ENCODE data around the gene COX19.

COX19 gene, protein sequence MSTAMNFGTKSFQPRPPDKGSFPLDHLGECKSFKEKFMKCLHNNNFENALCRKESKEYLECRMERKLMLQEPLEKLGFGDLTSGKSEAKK

DNA sequence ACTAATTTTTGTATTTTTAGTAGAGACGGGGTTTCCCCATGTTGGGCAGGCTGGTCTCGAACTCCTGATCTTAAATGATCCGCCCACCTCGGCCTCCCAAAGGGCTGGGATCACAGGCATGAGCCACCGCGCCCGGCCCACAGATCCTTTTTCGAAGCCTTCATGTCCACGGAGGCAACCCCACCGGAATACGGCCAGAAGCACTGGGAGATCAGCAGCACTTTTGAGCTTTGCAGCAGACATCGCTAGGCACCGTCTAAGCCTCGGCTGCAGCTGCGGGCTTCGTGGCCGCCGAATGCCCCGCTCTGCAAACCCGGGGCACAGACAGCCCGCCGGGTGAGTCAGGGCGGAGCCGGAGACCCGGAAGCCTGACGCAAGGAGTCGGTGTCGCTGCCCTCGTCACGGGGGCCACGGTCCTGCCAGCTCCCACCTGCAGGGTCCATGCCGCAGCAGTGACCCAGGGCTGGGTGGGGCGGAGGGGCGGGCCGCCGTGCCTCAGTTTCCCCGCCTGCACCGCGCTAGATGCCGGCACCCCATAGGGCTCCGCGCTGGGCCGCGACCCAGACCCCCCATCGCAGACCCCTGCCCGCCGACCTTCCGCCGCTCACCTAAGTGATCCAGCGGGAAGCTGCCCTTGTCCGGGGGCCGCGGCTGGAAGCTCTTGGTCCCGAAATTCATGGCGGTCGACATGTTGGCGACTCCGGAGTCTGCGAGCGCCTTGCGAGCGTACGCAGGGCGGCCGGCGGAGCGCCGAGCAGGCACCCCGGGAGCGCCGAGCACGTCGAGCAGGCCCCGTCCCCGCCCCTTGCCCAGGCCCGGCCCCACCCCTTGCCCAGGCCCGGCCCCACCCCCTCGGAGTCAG, at the start of gene COX19:
Gene COX19 (minus strand): TSS at position 730 of the 862 bp plus-strand sequence. CDS start 40 bp downstream, at position 690.
- Mint-ChIP-seq H3K27me3 (no peaks in the 10 kb centered on the region), H3K27ac (peak within 1 kb of the TSS; percentile 96 to 99), H3K9me3 (no peaks in the 10 kb centered on the region), H3K4me1 (peaks cover 29% of the 10 kb centered on the region), H3K4me3 (peak within 1 kb of the TSS; percentile 92 to 97)
- peak; percentile 95 for ATAC-seq
- DNase-seq, result peak; percentile 90 to 92

DNA sequence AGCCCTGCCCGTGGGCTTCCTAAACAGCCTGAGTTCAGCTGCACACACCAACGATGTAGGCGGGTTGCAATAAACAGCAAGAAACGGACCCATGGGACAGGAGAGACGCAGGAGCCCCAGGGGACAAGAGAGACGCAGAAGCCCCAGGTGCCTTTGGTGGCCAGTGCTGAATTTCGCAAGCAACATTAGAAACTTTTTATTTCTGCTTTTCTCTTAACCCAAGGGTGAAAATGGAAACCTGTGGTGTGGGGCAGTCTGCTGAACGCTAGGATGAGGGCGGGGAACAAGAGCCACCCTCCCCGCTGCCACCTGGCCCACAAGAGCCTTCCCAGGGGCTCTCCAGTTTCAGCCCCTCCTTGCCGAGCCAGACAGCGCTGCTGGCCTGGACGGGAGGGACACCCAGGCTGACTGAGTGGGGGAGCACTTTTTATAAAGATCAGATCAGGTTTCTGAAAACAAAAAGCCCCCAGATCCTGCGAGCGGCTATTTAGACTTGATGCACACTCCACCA, 49.0 kb upstream of the COX19 start:
- Mint-ChIP-seq H3K9me3 (peaks cover 0 to 10% of the 10 kb centered on the region in 2 donors), H3K4me3 (no peak overlapping the region), H3K4me1 (peaks cover 34% of the 10 kb centered on the region), H3K27me3 (no peaks in the 10 kb centered on the region), H3K27ac (peak overlapping the region; percentile 34 to 42)
- DNase-seq (no peak), ATAC-seq (no peak)

DNA sequence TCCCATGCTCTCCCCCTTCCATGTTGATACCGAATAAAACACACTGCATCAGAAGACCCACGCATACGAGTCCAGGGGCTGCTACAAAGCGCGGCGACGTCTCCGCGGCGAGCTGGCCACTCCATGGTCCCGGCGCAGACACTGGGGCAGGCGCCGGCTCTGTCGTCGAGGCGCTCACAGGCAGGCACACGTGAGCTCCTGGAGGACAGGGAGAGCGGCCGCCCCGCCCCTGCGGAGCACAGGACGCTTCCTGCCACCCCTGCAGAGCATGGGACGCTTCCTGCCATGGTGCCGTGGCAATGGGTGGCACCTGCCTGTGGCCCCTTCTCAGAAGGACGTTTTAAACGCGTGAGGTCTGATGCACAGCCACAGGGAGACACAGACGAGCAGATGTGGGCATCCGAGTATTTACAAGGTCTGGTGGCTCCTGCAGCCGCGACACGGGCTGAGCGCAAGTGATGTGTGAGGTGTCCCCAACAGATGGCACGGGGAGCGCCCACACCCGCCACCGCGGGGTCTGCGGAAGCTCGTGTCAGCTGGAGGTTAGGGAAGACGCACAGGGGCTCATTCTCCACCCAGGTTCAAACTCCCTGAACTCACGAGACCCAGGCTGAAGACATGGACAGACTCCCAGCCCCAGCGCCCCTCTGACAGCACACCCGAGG, 47.6 kb upstream of the COX19 start:
- DNase-seq, result no peak
- no peak overlapping the region for H3K4me3 Mint-ChIP-seq

DNA sequence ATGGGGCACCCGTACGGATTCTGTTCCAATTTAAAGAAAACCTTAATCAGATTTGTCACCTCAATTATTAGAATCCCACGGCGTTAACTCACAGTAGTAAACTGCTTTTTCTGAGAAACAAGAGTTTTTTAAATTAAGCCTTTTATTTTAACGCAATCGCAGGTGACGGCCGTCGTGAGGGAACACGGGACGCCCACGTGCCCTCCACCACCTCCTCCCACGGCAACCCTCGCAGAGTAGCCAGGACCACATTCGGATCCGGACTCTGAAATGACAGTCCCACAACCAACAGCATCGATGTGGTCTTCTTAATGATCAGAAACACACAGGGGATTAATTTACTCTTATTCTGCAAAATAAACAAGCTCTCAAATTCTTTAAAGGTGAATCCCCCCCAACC, 47.0 kb upstream of the COX19 start:
- Mint-ChIP-seq H3K9me3 (peaks cover 0 to 10% of the 10 kb centered on the region in 2 donors), H3K27me3 (no peaks in the 10 kb centered on the region), H3K4me3 (no peak overlapping the region), H3K27ac (peak overlapping the region in 1 of 2 donors; percentile 50), H3K4me1 (peaks cover 30% of the 10 kb centered on the region)
- no peak for DNase-seq
- no peak for ATAC-seq

More for the DNA sequence above, 47.6 kb upstream of the COX19 start:
- Mint-ChIP-seq H3K9me3 (peaks cover 0 to 10% of the 10 kb centered on the region in 2 donors), H3K4me1 (peaks cover 33% of the 10 kb centered on the region), H3K27me3 (no peaks in the 10 kb centered on the region), H3K27ac (peak overlapping the region in 1 of 2 donors; percentile 50)
- no peak for ATAC-seq

DNA sequence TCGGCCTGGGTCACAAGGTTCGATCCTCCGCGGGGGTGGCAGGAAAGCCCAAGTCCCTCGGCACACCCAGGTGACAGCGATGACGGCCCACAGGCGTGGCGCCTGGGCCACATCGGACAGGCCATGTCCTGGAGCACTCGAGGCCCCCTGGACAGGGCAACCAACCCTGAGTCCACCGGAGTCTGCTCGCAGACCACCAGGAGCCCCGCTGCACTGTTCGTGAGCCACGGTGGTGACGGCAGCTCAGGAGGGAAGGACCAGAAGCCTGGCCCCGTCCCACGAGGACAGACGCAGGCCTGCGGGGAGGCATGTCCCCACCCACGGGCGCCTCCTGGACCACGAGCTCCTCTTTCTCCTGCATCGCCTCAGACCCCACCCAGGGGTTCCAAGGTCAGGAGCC, 46.6 kb upstream of the COX19 start:
- Mint-ChIP-seq H3K4me3 (no peak overlapping the region), H3K4me1 (peaks cover 26% of the 10 kb centered on the region), H3K27me3 (no peaks in the 10 kb centered on the region), H3K9me3 (peaks cover 0 to 10% of the 10 kb centered on the region in 2 donors), H3K27ac (no peak overlapping the region)
- no peak for DNase-seq
- no peak for ATAC-seq

DNA sequence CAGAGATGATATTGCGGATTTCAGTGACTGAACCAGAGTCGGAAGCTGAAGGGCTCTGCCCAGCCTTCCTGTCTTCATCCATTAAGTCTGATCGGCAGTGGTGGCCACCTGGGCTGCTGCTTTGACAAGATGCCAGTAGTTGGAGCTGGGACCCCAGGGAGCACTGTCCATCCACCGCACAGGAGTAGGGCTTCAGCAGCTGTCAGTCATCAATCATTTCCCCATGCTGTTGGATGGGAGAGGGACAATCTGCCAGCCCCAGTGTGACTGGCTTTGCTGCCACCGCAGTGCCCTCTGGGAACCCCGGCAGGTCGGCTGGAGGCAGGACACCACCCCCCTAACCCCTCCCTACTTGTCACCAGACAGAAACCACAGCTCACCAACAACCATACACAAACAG, 46.0 kb upstream of the COX19 start:
- Mint-ChIP-seq H3K27me3 (no peaks in the 10 kb centered on the region), H3K9me3 (peaks cover 0 to 10% of the 10 kb centered on the region in 2 donors), H3K27ac (no peak overlapping the region), H3K4me1 (peaks cover 20% of the 10 kb centered on the region), H3K4me3 (no peak overlapping the region)
- ATAC-seq, result no peak
- DNase-seq, result no peak

DNA sequence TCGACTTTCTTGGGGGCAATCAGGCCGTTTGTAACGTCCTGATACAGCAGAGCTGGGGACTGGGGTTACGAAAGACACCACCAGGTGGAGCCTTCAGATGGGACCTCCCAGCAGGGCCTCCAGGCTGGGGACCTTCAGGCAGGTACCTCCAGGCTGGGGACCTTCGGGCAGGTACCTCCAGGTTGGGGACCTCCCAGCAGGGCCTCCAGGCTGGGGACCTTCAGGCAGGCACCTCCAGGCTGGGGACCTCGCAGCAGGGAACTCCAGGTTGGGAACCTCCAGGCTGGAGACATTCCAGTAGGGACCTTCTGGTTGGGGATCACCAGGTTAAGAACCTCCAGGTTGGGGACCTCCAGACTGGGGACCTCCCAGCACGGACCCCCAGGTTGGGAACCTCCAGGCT, 45.5 kb upstream of the COX19 start:
- DNase-seq (no peak), ATAC-seq (peak; percentile 29)
- Mint-ChIP-seq H3K4me1 (peaks cover 15% of the 10 kb centered on the region), H3K9me3 (peaks cover 0 to 10% of the 10 kb centered on the region in 2 donors), H3K27ac (no peak overlapping the region), H3K4me3 (no peak overlapping the region), H3K27me3 (no peaks in the 10 kb centered on the region)

DNA sequence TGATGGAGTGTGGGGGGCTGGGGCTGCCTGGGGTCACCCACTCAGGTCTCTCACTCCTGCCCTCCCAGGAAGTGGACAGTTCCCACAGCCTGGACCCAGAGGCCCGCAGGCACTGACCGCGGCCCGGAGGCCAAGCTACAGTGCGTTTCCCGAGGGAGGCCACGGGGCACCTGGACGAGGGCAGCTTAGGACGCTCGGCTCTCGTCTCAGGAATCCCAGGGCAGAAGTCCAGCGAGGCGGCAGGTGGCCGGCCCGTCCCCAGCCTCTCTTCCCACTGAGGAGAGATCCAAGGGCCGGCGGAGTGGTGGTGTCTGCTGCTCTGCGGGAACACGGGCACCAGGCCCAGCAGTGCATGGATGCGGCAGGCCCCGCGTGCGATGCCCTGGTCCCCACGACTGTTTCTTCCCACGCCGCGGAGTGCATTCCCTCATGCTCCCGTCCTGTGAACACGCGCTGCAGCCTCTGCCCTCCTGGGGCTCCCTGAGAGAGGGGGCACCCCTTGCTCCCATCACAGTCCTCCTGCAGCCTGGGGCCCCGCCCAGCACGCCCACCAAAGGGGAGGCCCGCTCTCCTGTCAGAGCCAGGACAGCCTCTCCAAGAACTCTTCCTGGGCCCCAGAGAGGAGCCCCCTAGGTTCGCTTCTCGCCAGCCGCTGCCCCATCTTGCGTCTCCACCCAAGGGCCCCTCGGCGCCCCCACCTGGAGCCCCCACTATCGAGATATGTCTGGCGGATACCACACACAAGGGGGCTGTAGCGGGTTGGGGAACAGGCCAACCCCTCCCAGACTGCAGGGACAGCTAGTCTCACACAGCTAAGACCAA, 44.7 kb upstream of the COX19 start:
- Mint-ChIP-seq H3K4me3 (no peak overlapping the region), H3K27me3 (no peaks in the 10 kb centered on the region), H3K4me1 (peaks cover 15% of the 10 kb centered on the region), H3K9me3 (peaks cover 0 to 10% of the 10 kb centered on the region in 2 donors), H3K27ac (no peak overlapping the region)
- ATAC-seq (no peak), DNase-seq (no peak)

DNA sequence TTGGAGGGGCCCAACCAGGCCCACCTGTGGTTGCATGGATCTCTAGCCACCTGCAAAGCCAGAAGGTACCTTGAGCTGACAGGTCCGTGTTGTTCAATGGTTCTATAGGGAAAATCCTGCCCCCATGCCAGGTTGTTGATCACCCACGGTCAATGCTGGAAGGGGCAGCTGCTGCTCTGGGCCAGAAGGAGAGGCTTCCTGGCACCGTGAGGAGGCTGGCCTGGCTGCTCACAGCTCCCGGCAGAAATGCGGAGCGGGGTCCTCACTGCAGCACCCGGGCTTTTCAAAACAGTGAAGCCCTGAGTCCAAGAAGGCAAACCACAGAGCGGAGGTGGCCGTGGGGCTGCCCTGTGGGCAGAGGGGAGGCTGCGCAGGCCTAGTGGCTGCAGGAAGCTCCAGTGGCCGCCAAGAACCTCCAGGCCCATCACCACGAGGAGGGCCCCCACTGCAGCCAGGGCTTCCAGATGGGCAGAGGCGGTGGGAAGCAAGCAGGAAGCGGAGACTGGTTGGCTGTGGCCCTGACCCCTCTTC, 44.0 kb upstream of the COX19 start:
- peaks cover 0 to 10% of the 10 kb centered on the region in 2 donors for H3K9me3 Mint-ChIP-seq
- H3K4me3 Mint-ChIP-seq, result no peak overlapping the region
- H3K27ac Mint-ChIP-seq, result no peak overlapping the region
- DNase-seq, result no peak
- H3K4me1 Mint-ChIP-seq, result peaks cover 14% of the 10 kb centered on the region
- no peak for ATAC-seq
- H3K27me3 Mint-ChIP-seq, result no peaks in the 10 kb centered on the region

DNA sequence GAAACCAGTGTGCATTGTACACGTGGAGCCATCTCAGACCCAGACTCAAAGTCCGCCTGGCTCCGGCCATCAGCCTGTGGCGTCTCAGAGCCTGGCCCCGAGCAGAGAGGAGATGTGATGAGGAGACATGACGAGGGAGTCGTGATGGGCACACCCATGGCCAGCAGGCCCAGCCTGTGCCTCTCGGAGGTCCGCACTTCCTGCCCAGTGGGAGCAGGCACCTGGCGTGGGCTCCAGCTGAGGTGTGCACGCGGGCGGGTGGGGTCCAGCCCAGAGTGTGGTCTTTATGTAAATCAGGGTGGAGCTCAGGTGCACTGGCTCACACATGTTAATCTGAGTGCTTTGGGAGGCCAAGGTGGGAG, 43.0 kb upstream of the COX19 start:
- peaks cover 7% of the 10 kb centered on the region for H3K4me1 Mint-ChIP-seq
- no peak for ATAC-seq
- H3K27ac Mint-ChIP-seq, result peak overlapping the region in 1 of 2 donors; percentile 50
- H3K4me3 Mint-ChIP-seq, result no peak overlapping the region
- no peaks in the 10 kb centered on the region for H3K27me3 Mint-ChIP-seq
- no peak for DNase-seq
- peaks cover 0 to 10% of the 10 kb centered on the region in 2 donors for H3K9me3 Mint-ChIP-seq

DNA sequence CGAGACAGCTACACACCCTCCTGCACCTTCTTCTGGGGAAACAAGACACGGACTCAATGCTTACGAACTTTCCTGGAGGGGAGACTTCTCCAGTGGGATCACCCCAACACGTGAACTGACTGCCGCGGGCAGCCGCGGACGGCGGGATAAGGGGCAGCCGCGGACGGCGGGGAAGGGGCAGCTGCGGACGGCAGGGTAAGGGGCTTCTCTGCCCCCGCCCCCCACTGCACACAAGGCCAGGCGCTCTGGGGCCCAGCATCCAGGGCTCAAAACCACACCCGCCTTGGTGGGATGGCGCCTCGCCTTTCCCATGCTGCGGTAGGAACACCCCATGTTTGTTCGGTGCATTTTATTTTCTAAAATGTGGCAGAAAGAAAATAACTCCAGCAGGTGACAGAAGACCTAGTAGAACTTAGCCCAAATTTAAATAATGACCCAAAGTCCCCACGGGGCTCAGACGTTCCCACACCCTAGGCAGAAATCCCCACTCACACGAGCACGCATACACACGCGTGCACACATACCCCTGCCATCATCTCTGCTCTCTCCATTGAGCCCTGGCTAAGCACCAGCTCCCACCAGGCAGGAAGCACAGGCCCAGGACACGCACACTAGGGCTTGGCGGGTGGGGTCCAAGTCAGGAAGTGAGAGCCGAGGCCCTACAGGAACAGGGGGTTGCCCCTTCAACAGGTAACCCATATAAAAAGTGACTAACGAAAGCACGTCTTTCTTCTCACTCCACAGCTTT, 42.4 kb upstream of the COX19 start:
- Mint-ChIP-seq H3K27me3 (no peaks in the 10 kb centered on the region), H3K4me3 (no peak overlapping the region), H3K4me1 (peaks cover 7% of the 10 kb centered on the region), H3K27ac (peak overlapping the region; percentile 72 to 81), H3K9me3 (peaks cover 0 to 7% of the 10 kb centered on the region in 2 donors)
- DNase-seq, result no peak
- no peak for ATAC-seq

DNA sequence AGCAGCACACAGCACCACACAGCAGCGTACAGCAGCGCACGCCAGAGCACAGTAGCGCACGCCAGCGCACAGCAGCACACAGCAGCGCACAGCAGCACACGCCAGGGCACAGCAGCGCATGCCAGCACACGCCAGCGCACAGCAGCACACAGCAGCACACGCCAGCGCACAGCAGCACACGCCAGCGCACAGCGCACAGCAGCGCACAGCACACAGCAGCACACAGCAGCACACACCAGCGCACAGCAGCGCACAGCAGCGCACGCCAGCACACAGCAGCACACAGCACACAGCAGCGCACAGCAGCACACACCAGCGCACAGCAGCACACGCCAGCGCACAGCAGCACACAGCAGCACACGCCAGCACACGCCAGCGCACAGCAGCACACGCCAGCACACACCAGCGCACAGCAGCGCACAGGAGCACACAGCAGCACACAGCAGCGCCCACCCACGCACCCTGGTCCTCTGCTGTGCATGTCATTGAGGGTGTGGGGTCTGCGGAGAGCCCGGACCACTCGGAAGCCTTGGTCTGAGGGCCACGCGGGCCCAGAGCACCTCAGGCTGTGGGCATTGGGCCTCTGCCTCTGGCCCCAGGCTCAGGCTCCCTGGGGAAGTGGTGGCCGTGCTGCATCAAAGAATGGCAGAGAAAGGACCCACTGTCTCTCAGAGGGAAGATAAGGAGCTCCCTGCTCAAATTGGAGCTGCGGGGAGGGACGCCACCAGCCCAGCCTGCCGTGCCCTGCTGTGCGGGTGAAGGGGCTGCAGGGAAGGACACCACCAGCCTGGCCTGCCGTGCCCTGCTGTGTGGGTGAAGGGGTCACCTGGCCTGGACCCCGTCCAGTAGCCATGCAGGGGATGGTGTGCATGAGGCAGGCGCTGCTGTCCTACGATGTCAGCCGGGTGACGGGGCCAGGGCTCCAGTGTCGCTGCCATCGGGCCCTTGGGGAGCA, 41.5 kb upstream of the COX19 start:
- Mint-ChIP-seq H3K4me1 (peaks cover 9% of the 10 kb centered on the region), H3K27me3 (no peaks in the 10 kb centered on the region), H3K4me3 (no peak overlapping the region), H3K9me3 (no peaks in the 10 kb centered on the region), H3K27ac (no peak overlapping the region)
- ATAC-seq, result no peak
- DNase-seq, result no peak

DNA sequence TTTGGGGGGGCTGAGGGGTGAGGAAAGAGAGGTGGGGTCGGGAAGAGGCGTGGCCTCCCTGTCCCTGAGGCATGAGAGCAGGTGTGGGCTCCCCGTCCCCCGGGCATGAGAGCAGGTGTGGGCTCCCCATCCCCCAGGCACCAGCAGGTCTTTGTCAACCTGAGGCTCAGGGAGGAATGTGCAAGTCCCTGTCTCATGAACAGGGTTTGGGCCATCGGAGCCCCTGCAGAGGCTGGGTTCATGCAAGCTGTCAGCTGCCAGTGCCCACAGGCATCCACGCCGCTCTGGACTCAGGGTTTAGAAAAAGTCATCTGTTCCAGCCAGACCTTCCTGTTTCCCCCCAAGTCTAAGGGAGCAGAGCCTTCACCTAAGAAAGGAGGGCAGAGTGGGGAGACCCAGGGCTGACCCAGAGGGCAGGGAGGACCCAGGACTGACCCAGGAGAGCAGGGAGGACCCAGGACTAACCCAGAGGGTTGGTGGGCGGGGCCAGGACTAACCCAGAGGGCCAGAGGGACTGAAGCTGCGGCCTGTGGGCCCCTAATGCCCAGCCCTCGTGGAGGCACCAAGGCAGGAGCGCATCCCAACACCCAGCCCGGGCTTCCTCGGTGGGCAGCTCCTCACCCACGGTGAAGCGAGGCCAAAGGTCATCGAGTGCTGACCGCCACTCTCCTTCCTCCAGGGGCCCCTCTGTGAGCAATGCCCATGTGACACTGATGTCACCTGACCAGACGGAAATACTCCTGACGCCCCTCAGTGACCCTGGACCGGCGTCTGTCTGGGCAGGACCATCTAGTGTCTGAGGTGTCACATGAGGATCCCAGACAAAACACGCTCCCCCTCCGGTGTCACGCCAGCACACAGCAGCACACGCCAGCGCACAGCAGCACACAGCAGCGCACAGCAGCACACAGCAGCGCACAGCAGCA, 40.1 kb upstream of the COX19 start:
- Mint-ChIP-seq H3K4me3 (no peak overlapping the region), H3K27ac (no peak overlapping the region)

More for the DNA sequence above, 40.1 kb upstream of the COX19 start:
- no peaks in the 10 kb centered on the region for H3K9me3 Mint-ChIP-seq
- H3K27me3 Mint-ChIP-seq, result no peaks in the 10 kb centered on the region
- no peak for DNase-seq
- H3K4me1 Mint-ChIP-seq, result peaks cover 23% of the 10 kb centered on the region
- no peak for ATAC-seq
